Left ventricle myocardium inferior (tissue), 1 donor: ENCODE data around the gene FAM107B. TPM values are rescaled to one million over a fixed set of nuclear protein-coding genes. Genes with fewer than 3 reads are reported as not detected.

Experiments
- DNase-seq: peaks from one replicate; pipeline ENCODE4 v3.0.0-alpha.2; 2020
- H3K27ac ChIP-seq: fragments of 200-600 bp; replicated peaks from 2 replicates; pipeline ENCODE4 v1.8.0; 2021
- H3K27me3 ChIP-seq: fragments of 200-600 bp; 2 replicates; pipeline ENCODE4 v1.8.0; 2021; ENCODE audit warnings: low read depth
- H3K36me3 ChIP-seq: fragments of 200-600 bp; 2 replicates; pipeline ENCODE4 v1.8.0; 2021
- H3K4me1 ChIP-seq: fragments of 200-600 bp; 2 replicates; pipeline ENCODE4 v1.8.0; 2021
- H3K4me3 ChIP-seq: fragments of 200-600 bp; 2 replicates; pipeline ENCODE4 v1.8.0; 2021; ENCODE audit warnings: mild to moderate bottlenecking, moderate library complexity
- H3K9me3 ChIP-seq: fragments of 200-600 bp; replicated peaks from 2 replicates; pipeline ENCODE4 v1.8.0; 2021
- intact Hi-C: fragments of 100-400 bp; cut with micrococcal nuclease; formaldehyde crosslinking; loops from one replicate; pipeline ENCODE4 v1.11.0; 2022
- total RNA-seq: library from RNA; stranded (reverse); fragmentation: NEBNext Ultra II Directional; extraction: Animal tissue kit (Norgen Biotek cat#: 25700); gene quantifications from one replicate; pipeline ENCODE4 v1.2.1, GENCODE V29; 2021
- TF ChIP-seq, protein P1 (sequence below): fragments of 200-600 bp; IDR thresholded peaks from 2 replicates; pipeline ENCODE4 v1.8.0; 2021; ENCODE audit warnings: antibody characterized with exemption, mild to moderate bottlenecking, borderline replicate concordance
- donor health status: DM: no; HTN: yes; CAD: no; lungs with severe emphysema.

The FAM107B gene
- total RNA-seq, 1 donor from 2014 or later = 4.7 TPM

DNA sequence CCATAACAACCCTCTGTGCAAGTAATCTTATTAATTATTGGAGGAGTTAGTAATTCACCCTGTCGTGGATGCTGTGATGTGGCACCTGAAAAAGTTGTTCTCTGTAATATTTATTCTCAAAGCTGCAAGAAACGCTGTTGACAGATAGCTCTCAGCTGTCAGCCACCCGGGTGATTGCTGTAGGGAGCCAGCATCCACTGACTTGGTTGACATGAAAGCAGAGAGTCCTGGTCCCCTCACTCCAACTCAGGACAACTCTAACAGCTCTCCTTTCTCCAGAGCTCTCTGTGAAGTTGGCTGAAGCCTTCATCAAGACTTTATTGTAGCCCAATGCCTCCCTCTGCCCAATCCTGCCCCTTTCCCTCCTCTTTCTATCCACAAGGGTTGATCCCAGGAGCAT, 98.0 kb downstream of the FAM107B start:
- peaks cover 6% of the 10 kb centered on the region for H3K27me3 ChIP-seq
- no peaks in the 10 kb centered on the region for H3K9me3 ChIP-seq

DNA sequence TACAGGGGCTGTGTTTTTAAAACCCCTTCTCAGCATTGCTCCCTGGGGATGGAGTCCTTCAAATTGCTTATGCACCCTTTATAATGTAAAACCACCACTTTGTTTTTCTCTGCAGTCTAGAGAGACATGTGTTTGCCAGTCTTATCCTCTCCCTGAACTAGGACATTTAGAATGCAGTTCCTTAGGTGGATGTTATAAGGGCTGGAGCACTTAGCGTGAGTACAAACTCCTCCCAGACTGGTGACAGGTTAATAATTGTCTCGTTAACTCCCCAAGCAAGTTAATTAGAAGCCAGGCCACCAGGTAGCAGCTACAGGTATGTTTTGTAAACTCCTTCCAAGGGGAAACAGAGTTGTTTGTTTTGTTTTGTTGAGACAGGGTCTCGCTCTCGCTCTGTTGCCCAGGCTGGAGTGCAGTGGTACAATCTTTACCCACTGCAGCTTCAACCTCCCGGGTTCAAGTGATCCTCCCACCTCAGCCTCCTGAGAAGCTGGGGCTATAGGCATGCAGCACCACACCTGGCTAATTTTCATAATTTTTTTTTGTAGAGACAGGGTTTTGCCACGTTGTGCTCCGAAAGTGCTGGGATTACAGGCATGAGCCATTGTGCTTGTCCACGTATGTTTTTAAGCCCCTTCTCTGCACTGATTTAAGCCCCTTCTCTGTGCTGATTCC, 100.2 kb downstream of the FAM107B start:
- Histone ChIP-seq H3K9me3 (no peaks in the 10 kb centered on the region), H3K27ac (no peak overlapping the region), H3K36me3 (no peaks in the 10 kb centered on the region), H3K4me1 (no peaks in the 10 kb centered on the region), H3K4me3 (no peak overlapping the region), H3K27me3 (peaks cover 6% of the 10 kb centered on the region)
- TF ChIP-seq, protein P1, sequence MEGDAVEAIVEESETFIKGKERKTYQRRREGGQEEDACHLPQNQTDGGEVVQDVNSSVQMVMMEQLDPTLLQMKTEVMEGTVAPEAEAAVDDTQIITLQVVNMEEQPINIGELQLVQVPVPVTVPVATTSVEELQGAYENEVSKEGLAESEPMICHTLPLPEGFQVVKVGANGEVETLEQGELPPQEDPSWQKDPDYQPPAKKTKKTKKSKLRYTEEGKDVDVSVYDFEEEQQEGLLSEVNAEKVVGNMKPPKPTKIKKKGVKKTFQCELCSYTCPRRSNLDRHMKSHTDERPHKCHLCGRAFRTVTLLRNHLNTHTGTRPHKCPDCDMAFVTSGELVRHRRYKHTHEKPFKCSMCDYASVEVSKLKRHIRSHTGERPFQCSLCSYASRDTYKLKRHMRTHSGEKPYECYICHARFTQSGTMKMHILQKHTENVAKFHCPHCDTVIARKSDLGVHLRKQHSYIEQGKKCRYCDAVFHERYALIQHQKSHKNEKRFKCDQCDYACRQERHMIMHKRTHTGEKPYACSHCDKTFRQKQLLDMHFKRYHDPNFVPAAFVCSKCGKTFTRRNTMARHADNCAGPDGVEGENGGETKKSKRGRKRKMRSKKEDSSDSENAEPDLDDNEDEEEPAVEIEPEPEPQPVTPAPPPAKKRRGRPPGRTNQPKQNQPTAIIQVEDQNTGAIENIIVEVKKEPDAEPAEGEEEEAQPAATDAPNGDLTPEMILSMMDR = no peak
- intact Hi-C loops = no loop called here
- DNase-seq = no peak

More for the DNA sequence above, 98.0 kb downstream of the FAM107B start:
- Histone ChIP-seq H3K4me3 (no peak overlapping the region), H3K36me3 (no peaks in the 10 kb centered on the region), H3K27ac (no peak overlapping the region), H3K4me1 (no peaks in the 10 kb centered on the region)
- no peak for DNase-seq
- TF ChIP-seq, protein P1 = no peak
- intact Hi-C loops = no loop called here

DNA sequence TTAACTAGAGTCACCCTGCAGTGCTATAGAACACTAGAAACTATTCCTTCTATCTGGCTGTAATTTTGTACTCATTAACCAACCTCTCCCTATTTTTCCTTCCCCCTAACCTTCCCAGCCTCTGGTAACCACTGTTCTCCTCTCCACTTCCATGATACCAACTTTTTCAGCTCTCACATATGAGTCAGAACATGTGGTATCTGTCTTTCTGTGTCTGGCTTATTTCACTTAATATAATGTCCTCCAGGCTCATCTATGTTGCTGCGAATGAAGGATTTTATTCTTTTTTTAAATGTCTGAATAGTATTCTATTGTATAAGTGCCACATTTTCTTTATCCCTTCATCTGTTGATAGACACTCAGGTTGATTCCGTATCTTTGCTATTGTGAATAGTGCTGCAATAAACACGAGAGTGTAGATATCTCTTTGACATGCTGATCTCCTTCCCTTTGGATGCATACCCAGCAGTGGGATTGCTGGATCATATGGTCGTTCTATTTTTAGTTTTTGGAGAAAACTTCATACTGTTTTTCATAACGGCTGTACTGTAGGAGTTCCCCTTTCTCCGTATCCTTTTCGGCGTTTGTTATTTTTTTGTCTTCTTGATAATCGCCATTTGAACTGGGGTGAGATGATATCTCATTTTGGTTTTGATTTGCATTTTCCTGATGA, 101.4 kb downstream of the FAM107B start:
- TF ChIP-seq, protein P1 = no peak
- intact Hi-C loops = no loop called here
- H3K4me3 ChIP-seq = peak overlapping the region; percentile 12
- no peak overlapping the region for H3K27ac ChIP-seq
- H3K36me3 ChIP-seq = no peaks in the 10 kb centered on the region
- peaks cover 6% of the 10 kb centered on the region for H3K27me3 ChIP-seq
- no peak for DNase-seq
- H3K9me3 ChIP-seq = no peaks in the 10 kb centered on the region
- no peaks in the 10 kb centered on the region for H3K4me1 ChIP-seq

DNA sequence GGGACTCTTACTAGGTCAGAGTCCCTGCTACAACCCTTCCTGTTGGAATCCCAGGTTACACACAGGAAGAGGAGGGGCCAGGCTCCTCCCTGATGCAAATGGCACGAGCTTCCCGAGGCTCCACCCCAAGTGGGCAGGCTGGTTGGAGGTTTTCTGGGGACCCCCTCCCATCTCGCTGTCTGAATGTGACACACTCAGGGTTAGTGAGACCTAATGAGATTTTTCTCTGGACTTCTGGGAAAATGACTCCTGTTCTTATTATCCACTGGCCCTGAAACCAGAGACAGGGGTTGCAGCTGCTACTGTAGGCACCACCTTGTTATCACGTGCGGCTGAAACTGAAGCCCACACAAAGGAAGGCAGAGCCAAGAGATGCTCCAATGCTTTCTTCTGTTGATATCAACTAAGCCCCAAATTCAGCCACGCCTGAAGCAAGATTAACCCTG, 103.3 kb downstream of the FAM107B start:
- no peaks in the 10 kb centered on the region for H3K4me1 ChIP-seq
- peak overlapping the region; percentile 45 for H3K27ac ChIP-seq
- TF ChIP-seq, protein P1 = no peak
- peaks cover 1% of the 10 kb centered on the region for H3K27me3 ChIP-seq
- DNase-seq = no peak
- no peak overlapping the region for H3K4me3 ChIP-seq
- no peaks in the 10 kb centered on the region for H3K36me3 ChIP-seq
- intact Hi-C loops = no loop called here
- H3K9me3 ChIP-seq = no peaks in the 10 kb centered on the region

DNA sequence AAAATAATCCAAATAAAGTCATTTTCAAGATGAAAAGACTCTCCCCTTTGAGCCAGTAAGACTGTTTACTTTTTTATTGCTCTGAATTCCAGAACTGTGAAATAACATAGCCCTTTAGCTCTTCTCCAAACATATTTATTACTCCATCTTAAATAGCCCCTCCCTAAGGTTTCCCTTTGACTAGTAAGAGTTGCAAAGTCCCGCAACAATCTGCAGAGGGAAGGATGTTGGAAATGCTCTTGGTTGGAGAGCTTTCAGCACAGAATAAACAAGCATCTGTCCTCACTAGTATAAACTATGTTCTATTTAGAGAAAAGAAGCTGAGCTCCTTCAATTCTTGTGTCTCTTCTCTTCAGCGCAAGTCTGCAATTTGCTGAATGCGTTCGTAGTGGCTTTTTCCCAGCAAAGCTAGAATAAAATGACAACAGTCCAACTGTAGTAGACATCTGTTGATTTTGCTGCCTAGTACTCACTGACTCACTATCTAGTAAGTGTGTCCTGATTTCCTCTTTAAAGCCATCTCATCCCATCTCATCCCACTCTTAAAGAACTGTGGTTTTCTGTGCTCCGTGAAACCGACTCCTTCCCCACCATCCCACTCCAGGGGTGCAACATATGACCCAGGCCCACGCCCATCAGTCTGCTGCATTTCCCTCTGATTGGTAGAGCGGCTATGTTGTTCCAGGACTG, 104.0 kb downstream of the FAM107B start:
- TF ChIP-seq, protein P1 = no peak
- no peaks in the 10 kb centered on the region for H3K36me3 ChIP-seq
- H3K27me3 ChIP-seq = no peaks in the 10 kb centered on the region
- peak overlapping the region; percentile 8 for H3K4me3 ChIP-seq
- peak overlapping the region; percentile 45 for H3K27ac ChIP-seq
- no peak for DNase-seq
- no peaks in the 10 kb centered on the region for H3K4me1 ChIP-seq
- no peaks in the 10 kb centered on the region for H3K9me3 ChIP-seq
- intact Hi-C loops = no loop called here
